ENCODE data around the gene TCEAL5. TPM values are rescaled to one million over a fixed set of nuclear protein-coding genes. Genes with fewer than 3 reads are reported as not detected.
"Not testable (repeated sequence)": the region's sequence is repeated elsewhere in the genome, so short reads cannot be mapped to it uniquely, and the experiment has no call there.

TCEAL5 gene
- total RNA-seq, 1 experiment from 2014 or later: not detected

GRCh38 chrX:103309860-103310554 lies 33.5 kb upstream of the TCEAL5 start:
- POLR2A ChIA-PET (ENCODE audit: unreplicated experiment): no interaction called here
- H3K4me2 ChIP-seq: peak overlapping the region; percentile 70

GRCh38 chrX:103305666-103306065 lies 29.1 kb upstream of the TCEAL5 start:
- H3K36me3 ChIP-seq (ENCODE audit: low read depth); H3K27me3 ChIP-seq (ENCODE audit: insufficient read depth, low read depth); H3K9me2 ChIP-seq (ENCODE audit: insufficient read depth); BruUV-seq (replicated peaks); H3K79me2 ChIP-seq (ENCODE audit: low read depth); H3K27ac ChIP-seq; intact Hi-C loops (cut with micrococcal nuclease; ENCODE audit: unreplicated experiment); H3K4me2 ChIP-seq; H3K4me1 ChIP-seq (replicated peaks; ENCODE audit: insufficient read depth); H3F3A ChIP-seq (ENCODE audit: insufficient read depth, low read depth); H3K9me3 ChIP-seq (ENCODE audit: insufficient read depth, low read depth); H4K20me1 ChIP-seq (ENCODE audit: insufficient read depth); H3K4me3 ChIP-seq; CTCF ChIA-PET; POLR2A ChIA-PET (ENCODE audit: unreplicated experiment); DNase-seq; H2AFZ ChIP-seq: not testable (repeated sequence)

More at GRCh38 chrX:103309860-103310554, 33.5 kb upstream of the TCEAL5 start:
- no peaks in the 10 kb centered on the region for H4K20me1 ChIP-seq (ENCODE audit: insufficient read depth)
- H3K4me3 ChIP-seq: peak overlapping the region; percentile 57; the same call in 1 of the 2 replicates
- no peaks in the 10 kb centered on the region for H3F3A ChIP-seq (ENCODE audit: insufficient read depth, low read depth)
- DNase-seq: no peak
- peak overlapping the region; percentile 79; the same call in 1 of the 2 replicates for H2AFZ ChIP-seq
- TSS peak; percentile 60 for BruUV-seq (replicated peaks)
- no peaks in the 10 kb centered on the region for H3K4me1 ChIP-seq (replicated peaks; ENCODE audit: insufficient read depth)
- TF ChIP-seq EZH2 (IDR thresholded peaks at IDR 0.05; ENCODE audit: low read depth) (no peak), CTCF (conservative IDR thresholded peaks at IDR 0.05) (no peak)
- H3K9me3 ChIP-seq (ENCODE audit: insufficient read depth, low read depth): no peaks in the 10 kb centered on the region
- H3K36me3 ChIP-seq (ENCODE audit: low read depth): no peaks in the 10 kb centered on the region
- no peaks in the 10 kb centered on the region for H3K27me3 ChIP-seq (ENCODE audit: insufficient read depth, low read depth)
- H3K27ac ChIP-seq: no peak overlapping the region
- intact Hi-C loops (cut with micrococcal nuclease; ENCODE audit: unreplicated experiment): loop anchor here (2.0 kb wide), 1 partner anchor 55 kb away; the partner anchor contains the start of gene TCEAL8
- no peaks in the 10 kb centered on the region for H3K9me2 ChIP-seq (ENCODE audit: insufficient read depth)
- H3K79me2 ChIP-seq (ENCODE audit: low read depth): no peaks in the 10 kb centered on the region
- CTCF ChIA-PET: no interaction called here

- H3K9me3 ChIP-seq (ENCODE audit: insufficient read depth, low read depth): no peaks in the 10 kb centered on the region
- POLR2A ChIA-PET (ENCODE audit: unreplicated experiment): no interaction called here
- BruUV-seq (replicated peaks): no TSS peak
- no peak for DNase-seq
- no peak overlapping the region for H2AFZ ChIP-seq
- H3K4me1 ChIP-seq (replicated peaks; ENCODE audit: insufficient read depth): no peaks in the 10 kb centered on the region
- H3K27ac ChIP-seq: no peak overlapping the region
- no peaks in the 10 kb centered on the region for H3K27me3 ChIP-seq (ENCODE audit: insufficient read depth, low read depth)
- H3K79me2 ChIP-seq (ENCODE audit: low read depth): no peaks in the 10 kb centered on the region
- H3K36me3 ChIP-seq (ENCODE audit: low read depth): no peaks in the 10 kb centered on the region
- H4K20me1 ChIP-seq (ENCODE audit: insufficient read depth): no peaks in the 10 kb centered on the region
- no peak overlapping the region for H3K4me3 ChIP-seq
- H3K9me2 ChIP-seq (ENCODE audit: insufficient read depth): no peaks in the 10 kb centered on the region
- H3F3A ChIP-seq (ENCODE audit: insufficient read depth, low read depth): no peaks in the 10 kb centered on the region
- no peak overlapping the region for H3K4me2 ChIP-seq
- intact Hi-C loops (cut with micrococcal nuclease; ENCODE audit: unreplicated experiment): no loop called here
- CTCF ChIA-PET: no interaction called here
- TF ChIP-seq CTCF (conservative IDR thresholded peaks at IDR 0.05): no peak
- TF ChIP-seq EZH2 (IDR thresholded peaks at IDR 0.05; ENCODE audit: low read depth): no peak
Observed at GRCh38 chrX:103304705-103305104, 28.2 kb upstream of the TCEAL5 start.

GRCh38 chrX:103293118-103293517 lies 16.6 kb upstream of the TCEAL5 start:
- Histone ChIP-seq H3K4me1 (replicated peaks; ENCODE audit: insufficient read depth) (no peaks in the 10 kb centered on the region), H2AFZ (no peak overlapping the region), H3K27ac (no peak overlapping the region), H3K4me2 (no peak overlapping the region), H3F3A (ENCODE audit: insufficient read depth, low read depth) (no peaks in the 10 kb centered on the region), H3K4me3 (no peak overlapping the region), H3K27me3 (ENCODE audit: insufficient read depth, low read depth) (no peaks in the 10 kb centered on the region), H4K20me1 (ENCODE audit: insufficient read depth) (no peaks in the 10 kb centered on the region), H3K79me2 (ENCODE audit: low read depth) (no peaks in the 10 kb centered on the region), H3K36me3 (ENCODE audit: low read depth) (no peaks in the 10 kb centered on the region), H3K9me3 (ENCODE audit: insufficient read depth, low read depth) (no peaks in the 10 kb centered on the region), H3K9me2 (ENCODE audit: insufficient read depth) (no peaks in the 10 kb centered on the region)
- no peak for TF ChIP-seq EZH2 (IDR thresholded peaks at IDR 0.05; ENCODE audit: low read depth)
- no peak for TF ChIP-seq CTCF (conservative IDR thresholded peaks at IDR 0.05)
- DNase-seq: no peak
- BruUV-seq (replicated peaks): no TSS peak
- intact Hi-C loops (cut with micrococcal nuclease; ENCODE audit: unreplicated experiment): loop anchor here (10.0 kb wide), 1 partner anchor 68 kb away; no protein-coding TSS in a partner anchor
- ChIA-PET CTCF (no interaction called here), POLR2A (ENCODE audit: unreplicated experiment) (no interaction called here)

Measured in PC-9 (cell line).